Ishikawa (cell line): ENCODE data around the gene RBP3.

Experiments
- CEBPB ChIP-seq: IDR thresholded peaks from 2 replicates; pipeline ENCODE4 v1.6.1; 2012
- CREB1 ChIP-seq: IDR thresholded peaks from 2 replicates; pipeline ENCODE4 v1.6.1; 2012; ENCODE audit warnings: low read depth
- EGR1 ChIP-seq: IDR thresholded peaks from 2 replicates; pipeline ENCODE4 v1.6.1; 2012
- EP300 ChIP-seq: IDR thresholded peaks from 2 replicates; pipeline ENCODE4 v1.6.1; 2012; ENCODE audit warnings: borderline replicate concordance
- FOXM1 ChIP-seq: IDR thresholded peaks from 2 replicates; pipeline ENCODE4 v1.6.1; 2012; ENCODE audit warnings: low read depth, borderline replicate concordance
- NFIC ChIP-seq: IDR thresholded peaks from 2 replicates; pipeline ENCODE4 v1.6.1; 2012
- RAD21 ChIP-seq: IDR thresholded peaks from 2 replicates; pipeline ENCODE4 v1.6.1; 2012; ENCODE audit warnings: low read depth
- TAF1 ChIP-seq: IDR thresholded peaks from 2 replicates; pipeline ENCODE4 v1.6.1; 2012; ENCODE audit warnings: low read depth, mild to moderate bottlenecking
- TCF12 ChIP-seq: IDR thresholded peaks from 2 replicates; pipeline ENCODE4 v1.6.1; 2012; ENCODE audit warnings: low read depth
- TEAD4 ChIP-seq: IDR thresholded peaks from 2 replicates; pipeline ENCODE4 v1.6.1; 2012
- YY1 ChIP-seq: IDR thresholded peaks from 2 replicates; pipeline ENCODE4 v1.6.1; 2012; ENCODE audit warnings: low read depth
- ZBTB7A ChIP-seq: IDR thresholded peaks from 2 replicates; pipeline ENCODE4 v1.6.1; 2012; ENCODE audit warnings: low read depth
- TF ChIP-seq, protein P1 (sequence below): IDR thresholded peaks from 2 replicates; pipeline ENCODE4 v1.6.1; 2012
- TF ChIP-seq, protein P2 (sequence below): IDR thresholded peaks from 2 replicates; pipeline ENCODE4 v1.6.1; 2012; ENCODE audit warnings: low read depth, mild to moderate bottlenecking
- TF ChIP-seq, protein P3 (sequence below): IDR thresholded peaks from 2 replicates; pipeline ENCODE4 v1.6.1; 2012

The RBP3 gene

DNA sequence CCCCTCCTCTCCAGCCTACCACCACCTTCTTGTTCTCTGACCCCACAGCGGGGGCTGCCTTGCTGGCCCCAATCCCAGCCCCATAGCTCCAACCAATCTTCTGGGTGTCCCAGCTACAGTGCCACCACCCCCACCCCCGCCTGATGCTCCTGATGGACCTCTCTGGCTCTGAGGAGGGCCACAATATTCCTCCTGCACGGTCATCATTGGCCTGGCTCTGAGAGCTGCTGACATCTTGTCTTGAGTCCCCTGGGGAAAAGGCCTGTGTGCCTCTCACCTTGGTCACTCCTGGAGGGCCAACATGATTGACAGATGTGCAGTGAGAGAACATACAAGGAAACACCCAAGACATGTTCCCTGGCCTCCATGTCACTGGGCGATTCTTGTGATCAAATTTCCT is 18.3 kb upstream of the RBP3 start:
- no peak for TF ChIP-seq TAF1
- TF ChIP-seq EP300 = no peak

DNA sequence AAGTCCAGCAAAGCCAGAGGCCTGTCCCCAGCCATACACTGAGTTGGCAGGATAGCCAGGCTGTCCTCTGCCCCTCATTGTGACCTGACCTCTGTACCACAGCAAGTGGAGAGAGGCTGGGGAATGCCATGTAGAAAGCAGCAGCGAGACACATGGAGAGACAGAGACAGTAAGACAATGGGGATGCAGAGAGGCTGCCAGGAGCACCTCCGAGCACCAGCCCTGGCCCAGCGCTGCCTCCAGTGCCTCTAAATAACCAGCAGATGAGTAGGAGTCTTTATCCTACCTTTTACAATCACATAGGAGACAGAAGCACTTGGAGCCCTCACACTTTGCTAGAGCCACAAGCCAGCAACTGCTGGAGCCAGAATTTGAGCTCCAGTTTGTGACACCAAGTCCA is 17.8 kb upstream of the RBP3 start:
- no peak for TF ChIP-seq CREB1
- TF ChIP-seq CEBPB = no peak
- no peak for TF ChIP-seq TEAD4
- no peak for TF ChIP-seq FOXM1
- no peak for TF ChIP-seq EP300
- no peak for TF ChIP-seq RAD21
- TF ChIP-seq, protein P1, sequence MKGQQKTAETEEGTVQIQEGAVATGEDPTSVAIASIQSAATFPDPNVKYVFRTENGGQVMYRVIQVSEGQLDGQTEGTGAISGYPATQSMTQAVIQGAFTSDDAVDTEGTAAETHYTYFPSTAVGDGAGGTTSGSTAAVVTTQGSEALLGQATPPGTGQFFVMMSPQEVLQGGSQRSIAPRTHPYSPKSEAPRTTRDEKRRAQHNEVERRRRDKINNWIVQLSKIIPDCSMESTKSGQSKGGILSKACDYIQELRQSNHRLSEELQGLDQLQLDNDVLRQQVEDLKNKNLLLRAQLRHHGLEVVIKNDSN = no peak
- no peak for TF ChIP-seq EGR1
- TF ChIP-seq NFIC = no peak

DNA sequence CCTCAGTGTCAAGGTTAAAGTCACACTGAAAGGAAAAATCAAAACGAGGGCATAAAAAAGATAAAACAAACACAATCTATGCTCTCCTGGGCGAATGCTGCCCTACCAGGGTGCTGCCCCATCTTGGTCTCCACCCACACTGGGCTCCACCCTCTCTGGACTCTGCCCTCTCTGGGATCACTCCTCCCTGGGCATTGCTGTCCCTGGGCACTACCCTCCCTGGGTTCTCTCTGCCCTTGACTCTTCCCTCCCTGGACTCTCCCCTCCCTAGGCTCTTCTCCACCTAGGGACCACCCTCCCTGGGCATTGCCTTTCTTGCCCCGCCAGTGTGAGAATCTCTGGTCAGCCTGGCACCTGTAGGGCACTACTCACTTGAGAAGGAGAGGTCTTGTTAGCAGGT is 17.4 kb upstream of the RBP3 start:
- no peak for TF ChIP-seq ZBTB7A
- TF ChIP-seq, protein P2, sequence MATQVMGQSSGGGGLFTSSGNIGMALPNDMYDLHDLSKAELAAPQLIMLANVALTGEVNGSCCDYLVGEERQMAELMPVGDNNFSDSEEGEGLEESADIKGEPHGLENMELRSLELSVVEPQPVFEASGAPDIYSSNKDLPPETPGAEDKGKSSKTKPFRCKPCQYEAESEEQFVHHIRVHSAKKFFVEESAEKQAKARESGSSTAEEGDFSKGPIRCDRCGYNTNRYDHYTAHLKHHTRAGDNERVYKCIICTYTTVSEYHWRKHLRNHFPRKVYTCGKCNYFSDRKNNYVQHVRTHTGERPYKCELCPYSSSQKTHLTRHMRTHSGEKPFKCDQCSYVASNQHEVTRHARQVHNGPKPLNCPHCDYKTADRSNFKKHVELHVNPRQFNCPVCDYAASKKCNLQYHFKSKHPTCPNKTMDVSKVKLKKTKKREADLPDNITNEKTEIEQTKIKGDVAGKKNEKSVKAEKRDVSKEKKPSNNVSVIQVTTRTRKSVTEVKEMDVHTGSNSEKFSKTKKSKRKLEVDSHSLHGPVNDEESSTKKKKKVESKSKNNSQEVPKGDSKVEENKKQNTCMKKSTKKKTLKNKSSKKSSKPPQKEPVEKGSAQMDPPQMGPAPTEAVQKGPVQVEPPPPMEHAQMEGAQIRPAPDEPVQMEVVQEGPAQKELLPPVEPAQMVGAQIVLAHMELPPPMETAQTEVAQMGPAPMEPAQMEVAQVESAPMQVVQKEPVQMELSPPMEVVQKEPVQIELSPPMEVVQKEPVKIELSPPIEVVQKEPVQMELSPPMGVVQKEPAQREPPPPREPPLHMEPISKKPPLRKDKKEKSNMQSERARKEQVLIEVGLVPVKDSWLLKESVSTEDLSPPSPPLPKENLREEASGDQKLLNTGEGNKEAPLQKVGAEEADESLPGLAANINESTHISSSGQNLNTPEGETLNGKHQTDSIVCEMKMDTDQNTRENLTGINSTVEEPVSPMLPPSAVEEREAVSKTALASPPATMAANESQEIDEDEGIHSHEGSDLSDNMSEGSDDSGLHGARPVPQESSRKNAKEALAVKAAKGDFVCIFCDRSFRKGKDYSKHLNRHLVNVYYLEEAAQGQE = no peak

DNA sequence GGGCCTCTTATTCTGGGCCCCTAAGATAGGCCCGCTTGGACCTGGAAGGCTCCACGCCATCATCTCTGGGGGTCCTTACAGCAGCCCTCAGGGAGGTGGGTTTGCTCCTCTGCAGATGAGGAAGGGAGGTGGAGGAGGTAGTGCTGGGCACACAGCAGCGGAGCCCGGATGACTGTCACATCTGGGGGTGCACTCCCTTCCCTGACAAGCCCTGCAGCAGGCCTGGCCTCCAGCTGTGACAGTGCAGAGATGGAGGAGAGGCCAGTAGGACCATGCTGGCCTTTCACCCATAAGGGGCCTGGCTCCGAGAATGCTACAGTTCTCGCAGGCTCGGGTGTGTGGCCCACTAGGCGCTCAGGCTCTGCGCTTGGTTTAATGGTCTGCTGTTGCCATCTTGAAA is 16.7 kb upstream of the RBP3 start:
- TF ChIP-seq CEBPB (no peak), RAD21 (no peak), TAF1 (no peak), NFIC (no peak), EP300 (no peak), TEAD4 (no peak), ZBTB7A (no peak), TCF12 (no peak), CREB1 (no peak)
- TF ChIP-seq, protein P3, sequence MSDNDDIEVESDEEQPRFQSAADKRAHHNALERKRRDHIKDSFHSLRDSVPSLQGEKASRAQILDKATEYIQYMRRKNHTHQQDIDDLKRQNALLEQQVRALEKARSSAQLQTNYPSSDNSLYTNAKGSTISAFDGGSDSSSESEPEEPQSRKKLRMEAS = no peak
- TF ChIP-seq, protein P1 = no peak
- TF ChIP-seq, protein P2 = no peak

DNA sequence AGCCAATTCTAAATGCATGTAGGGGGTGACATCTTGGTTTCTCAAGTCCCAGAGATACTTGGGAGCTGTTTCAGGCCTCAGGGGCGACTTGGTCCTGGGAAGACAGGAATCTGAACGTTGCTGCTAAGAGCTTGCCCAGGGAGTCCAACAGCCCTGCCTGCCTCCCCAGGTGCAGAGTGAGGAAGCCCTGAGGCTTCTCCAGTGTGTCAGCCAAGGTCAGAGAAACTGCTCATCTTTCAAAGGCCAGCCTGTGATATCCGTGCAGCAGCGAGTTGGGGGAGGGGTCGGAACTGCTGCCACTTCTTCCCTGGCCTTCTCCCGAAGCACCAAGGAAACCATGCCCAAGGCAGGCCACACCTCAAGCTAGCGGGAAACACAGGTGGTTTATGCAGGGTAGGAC is 16.2 kb upstream of the RBP3 start:
- TF ChIP-seq CREB1 (no peak), CEBPB (no peak), ZBTB7A (no peak)
- TF ChIP-seq, protein P2 = no peak
- TF ChIP-seq, protein P3 = no peak

DNA sequence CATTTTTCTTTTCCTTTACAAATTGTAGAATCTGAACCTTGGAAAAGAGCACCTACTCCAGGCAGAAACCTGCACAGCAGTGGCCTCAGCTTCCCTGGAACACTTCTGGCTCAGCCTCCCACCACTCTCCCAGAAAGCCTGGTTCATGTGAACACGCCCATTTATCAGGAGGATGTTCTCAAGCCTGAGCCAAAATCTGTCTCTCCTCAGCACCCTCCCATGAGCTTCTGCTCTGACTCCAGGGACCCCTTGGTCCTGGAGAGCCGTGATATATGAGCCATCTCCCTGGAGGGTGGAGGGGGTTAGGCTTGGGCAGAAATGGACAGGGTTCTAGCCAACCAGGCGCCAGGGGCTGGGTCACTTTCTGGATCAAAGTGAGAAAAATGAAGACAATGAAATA is 15.8 kb upstream of the RBP3 start:
- TF ChIP-seq FOXM1 = no peak
- no peak for TF ChIP-seq RAD21
- no peak for TF ChIP-seq TCF12
- TF ChIP-seq YY1 = no peak
- TF ChIP-seq, protein P2 = no peak
- no peak for TF ChIP-seq CREB1
- TF ChIP-seq NFIC = no peak
- TF ChIP-seq, protein P3 = no peak
- TF ChIP-seq, protein P1 = no peak
- no peak for TF ChIP-seq TEAD4
- TF ChIP-seq TAF1 = no peak
- no peak for TF ChIP-seq EP300
- TF ChIP-seq EGR1 = no peak
- no peak for TF ChIP-seq CEBPB
- no peak for TF ChIP-seq ZBTB7A
